CD4-positive, alpha-beta T cell (primary cell): ENCODE measurements around the gene POLR3GL. TPM values are rescaled to one million over a fixed set of nuclear protein-coding genes. Genes with fewer than 3 reads are reported as not detected.

Experiments used
- ATAC-seq: fragments of 200-7000 bp; cut with Tn5 transposase; one replicate; pipeline ENCODE4 v1.10.0; 2022; ENCODE audit warnings: mild to moderate bottlenecking; ENCODE audit not compliant: poor library complexity
- CTCF ChIA-PET: fragments of 350-600 bp; sonication (Branson Sonifier 250); formaldehyde crosslinking; loops from one replicate; lab custom pipeline; 2021; ENCODE audit warnings: antibody characterized with exemption, inconsistent platforms; lab: Charles Lee
- POLR2A ChIA-PET: fragments of 350-600 bp; sonication (Branson Sonifier 250); formaldehyde crosslinking; loops from one replicate; lab custom pipeline; 2021; ENCODE audit warnings: antibody characterized with exemption, inconsistent platforms; lab: Charles Lee
- DNase-seq, 14 experiments: peaks; one replicate each; pipeline ENCODE4 v3.0.0-alpha.2; 2013 to 2020; ENCODE audit warnings: mixed read lengths in 2 of 14
- H3K27ac ChIP-seq, 2 donors: one replicate each; pipeline versions ENCODE4 v1.5.1 to v1.7.0; 2013; ENCODE audit warnings: low read length in 2 of 2, low read depth in 1 of 2, mild to moderate bottlenecking in 1 of 2
- H3K27me3 ChIP-seq, 2 experiments: 1 replicate in 1 of 2; 2 replicates in 1 of 2; pipeline versions ENCODE4 v1.6.1 to v1.7.0; 2013; ENCODE audit warnings: low read length in 2 of 2, control low read depth in 1 of 2, mild to moderate bottlenecking in 1 of 2, moderate library complexity in 1 of 2; ENCODE audit not compliant: insufficient read depth in 2 of 2, control insufficient read depth in 1 of 2
- H3K36me3 ChIP-seq: one replicate; pipeline ENCODE4 v1.6.1; 2013; ENCODE audit warnings: low read length, control low read depth; ENCODE audit not compliant: insufficient read depth
- H3K4me1 ChIP-seq: one replicate; pipeline ENCODE4 v1.6.1; 2013; ENCODE audit warnings: low read length, control low read depth; ENCODE audit not compliant: insufficient read depth
- H3K4me3 ChIP-seq: one replicate; pipeline ENCODE4 v1.5.1; 2013; ENCODE audit warnings: mild to moderate bottlenecking, low read length, moderate library complexity
- H3K9me3 ChIP-seq, 2 experiments: 1 replicate in 1 of 2; 2 replicates in 1 of 2; pipeline versions ENCODE4 v1.6.1 to v1.7.0; 2013; ENCODE audit warnings: low read length in 2 of 2, mild to moderate bottlenecking in 2 of 2, control low read depth in 1 of 2, moderate library complexity in 1 of 2; ENCODE audit not compliant: control insufficient read depth in 1 of 2, insufficient read depth in 1 of 2
- H3K27ac Mint-ChIP-seq: one replicate; pipeline ENCODE4 v1.8.0; 2020; ENCODE audit warnings: mixed read lengths
- H3K27me3 Mint-ChIP-seq: one replicate; pipeline ENCODE4 v1.8.0; 2021; ENCODE audit warnings: mixed read lengths
- H3K36me3 Mint-ChIP-seq: one replicate; pipeline ENCODE4 v1.8.0; 2021; ENCODE audit warnings: low read depth, mixed read lengths
- H3K4me1 Mint-ChIP-seq: one replicate; pipeline ENCODE4 v1.8.0; 2021; ENCODE audit warnings: low read depth, mixed read lengths
- H3K4me3 Mint-ChIP-seq: one replicate; pipeline ENCODE4 v1.8.0; 2020; ENCODE audit warnings: mild to moderate bottlenecking, mixed read lengths
- H3K9me3 Mint-ChIP-seq: one replicate; pipeline ENCODE4 v1.8.0; 2020; ENCODE audit warnings: mixed read lengths
- intact Hi-C, 2 experiments: fragments of 100-400 bp; cut with DNase I in 1 of 2; cut with micrococcal nuclease in 1 of 2; formaldehyde crosslinking; loops; one replicate each; pipeline versions ENCODE4 v1.15.1 to v1.9.0; 2023 to 2025; cut with DNase I, micrococcal nuclease
- total RNA-seq, 174 experiments: library from RNA in 2 of 174; stranded (reverse) in 2 of 174; gene quantifications; one replicate each; pipeline ENCODE4 v1.2.3 and lab custom pipeline; 2021 to 2026
- TF ChIP-seq, protein P1 (sequence below): fragments of 200-600 bp; IDR thresholded peaks from one replicate; pipeline ENCODE4 v1.8.0; 2022; ENCODE audit warnings: antibody characterized with exemption, mild to moderate bottlenecking

The POLR3GL gene
- total RNA-seq, 2 experiments from 2014 or later: 17.2 to 17.8 TPM

DNA sequence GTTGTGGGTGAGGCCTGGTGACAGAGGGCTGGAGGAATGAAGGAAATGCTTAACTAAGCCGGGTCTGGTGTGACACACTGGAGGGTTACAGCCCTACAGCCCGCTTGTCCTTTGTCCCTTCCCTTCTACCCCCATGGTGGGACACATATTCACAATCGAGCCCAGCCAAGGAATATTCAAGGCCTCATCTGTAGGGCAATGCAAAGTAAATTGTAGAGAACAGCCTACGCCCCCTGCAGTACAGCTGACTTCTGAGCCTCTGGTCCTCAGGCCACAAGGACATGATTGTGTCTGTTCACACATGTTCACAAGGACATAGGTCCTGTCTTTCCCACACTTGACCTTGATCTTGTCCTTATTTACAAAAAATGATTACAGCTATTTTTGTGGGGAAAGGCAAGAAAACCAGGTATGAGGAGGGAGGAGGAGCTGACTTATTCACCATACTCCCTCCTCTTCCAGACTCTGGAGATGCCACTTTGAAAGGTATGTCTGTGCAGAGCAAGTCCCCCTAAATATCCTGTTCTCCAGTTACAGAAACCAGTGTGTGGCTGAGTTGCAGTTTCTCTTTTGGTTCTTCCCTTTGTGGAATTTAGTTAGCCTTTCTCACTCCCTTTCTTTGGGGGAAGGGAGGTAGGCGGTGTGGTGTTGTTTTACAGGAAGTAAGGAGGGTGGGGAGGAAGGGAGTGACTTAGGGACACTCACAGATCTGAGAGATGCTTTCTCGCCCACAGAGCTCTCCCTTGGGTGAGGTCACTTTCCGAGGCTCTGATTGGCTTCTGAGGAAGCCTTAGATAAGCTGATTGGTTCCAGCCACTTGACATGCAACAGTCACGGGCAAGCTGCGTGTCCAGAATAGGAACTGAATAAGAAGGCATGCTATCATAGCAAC, 14.6 kb downstream of the POLR3GL start:
- peak overlapping the region; percentile 45 for H3K4me3 ChIP-seq

DNA sequence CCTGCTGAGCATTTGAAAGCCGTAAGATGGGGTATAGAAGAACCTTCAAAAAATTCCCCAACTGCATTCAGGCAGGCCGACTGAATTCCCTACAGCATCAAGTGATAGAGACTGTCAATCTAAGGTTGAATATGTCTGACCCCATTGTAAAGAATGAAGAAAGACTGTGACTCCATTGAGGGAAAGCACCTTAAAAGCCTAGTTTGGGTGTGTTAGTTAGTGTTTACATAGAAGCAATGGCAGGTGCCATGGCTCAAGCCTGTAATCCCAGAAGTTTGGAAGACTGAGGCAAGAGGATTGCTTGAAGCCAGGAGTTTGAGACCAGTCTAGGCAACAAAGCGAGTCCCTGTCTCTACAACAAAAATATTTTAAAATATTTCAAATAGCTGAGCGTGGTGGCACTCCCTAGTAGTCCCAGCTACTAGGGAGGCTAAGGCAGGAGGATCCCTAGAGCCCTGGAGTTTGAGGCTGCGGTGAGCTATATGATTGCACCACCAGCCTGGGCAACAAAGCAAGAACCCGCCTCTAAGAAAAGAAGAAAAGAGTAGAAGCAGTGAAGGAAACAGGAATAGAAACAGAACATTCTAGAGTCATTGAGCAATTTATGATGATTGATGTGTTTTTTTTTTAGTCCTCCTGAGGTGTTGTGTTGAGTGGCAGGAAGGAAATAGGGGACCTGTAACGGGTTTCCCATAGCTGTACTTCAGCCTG, 15.4 kb downstream of the POLR3GL start:
- Histone ChIP-seq H3K9me3 (no peaks in the 10 kb centered on the region), H3K4me3 (peak overlapping the region; percentile 45), H3K36me3 (peaks cover 10% of the 10 kb centered on the region), H3K4me1 (peaks cover 77% of the 10 kb centered on the region), H3K27ac (peak overlapping the region; percentile 93 to 94), H3K27me3 (no peaks in the 10 kb centered on the region)
- ChIA-PET POLR2A (interaction anchor here (0.9 to 6.6 kb wide), 21 partner anchors 13 to 156 kb away, joined by 3 to 625 read pairs (median 7); partner anchors contain the start of genes ANKRD34A, LIX1L, NUDT17 and PEX11B), CTCF (interaction anchor here (0.8 to 9.4 kb wide), 12 partner anchors 9 to 135 kb away, joined by 3 to 151 read pairs (median 8); partner anchors contain the start of genes ANKRD34A, LIX1L, NUDT17 and PIAS3)
- ATAC-seq (peak; percentile 45), DNase-seq (peak in 5 of 14 experiments; percentile 16 to 84 (median 75))
- H3K36me3 Mint-ChIP-seq: peaks cover 6% of the 10 kb centered on the region
- TF ChIP-seq, protein P1, sequence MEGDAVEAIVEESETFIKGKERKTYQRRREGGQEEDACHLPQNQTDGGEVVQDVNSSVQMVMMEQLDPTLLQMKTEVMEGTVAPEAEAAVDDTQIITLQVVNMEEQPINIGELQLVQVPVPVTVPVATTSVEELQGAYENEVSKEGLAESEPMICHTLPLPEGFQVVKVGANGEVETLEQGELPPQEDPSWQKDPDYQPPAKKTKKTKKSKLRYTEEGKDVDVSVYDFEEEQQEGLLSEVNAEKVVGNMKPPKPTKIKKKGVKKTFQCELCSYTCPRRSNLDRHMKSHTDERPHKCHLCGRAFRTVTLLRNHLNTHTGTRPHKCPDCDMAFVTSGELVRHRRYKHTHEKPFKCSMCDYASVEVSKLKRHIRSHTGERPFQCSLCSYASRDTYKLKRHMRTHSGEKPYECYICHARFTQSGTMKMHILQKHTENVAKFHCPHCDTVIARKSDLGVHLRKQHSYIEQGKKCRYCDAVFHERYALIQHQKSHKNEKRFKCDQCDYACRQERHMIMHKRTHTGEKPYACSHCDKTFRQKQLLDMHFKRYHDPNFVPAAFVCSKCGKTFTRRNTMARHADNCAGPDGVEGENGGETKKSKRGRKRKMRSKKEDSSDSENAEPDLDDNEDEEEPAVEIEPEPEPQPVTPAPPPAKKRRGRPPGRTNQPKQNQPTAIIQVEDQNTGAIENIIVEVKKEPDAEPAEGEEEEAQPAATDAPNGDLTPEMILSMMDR: no peak
- no peaks in the 10 kb centered on the region for H3K4me1 Mint-ChIP-seq
- no peaks in the 10 kb centered on the region for H3K27me3 Mint-ChIP-seq
- H3K4me3 Mint-ChIP-seq: no peak overlapping the region
- H3K27ac Mint-ChIP-seq: no peak overlapping the region
- intact Hi-C loops: loop anchor here (1.0 to 2.0 kb wide), 3 partner anchors 8 to 19 kb away; no protein-coding TSS in a partner anchor
- H3K9me3 Mint-ChIP-seq: no peaks in the 10 kb centered on the region

More for the DNA sequence above, 14.6 kb downstream of the POLR3GL start:
- DNase-seq: peak in 13 of 14 experiments; percentile 45 to 97 (median 66)
- TF ChIP-seq, protein P1: peak; percentile 28
- Mint-ChIP-seq H3K9me3 (no peaks in the 10 kb centered on the region), H3K27ac (no peak overlapping the region), H3K36me3 (peaks cover 11% of the 10 kb centered on the region), H3K4me1 (peaks cover 6% of the 10 kb centered on the region), H3K4me3 (no peak overlapping the region), H3K27me3 (no peaks in the 10 kb centered on the region)
- intact Hi-C loops: loop anchor here in 1 of 2 experiments (1.0 kb wide), 1 partner anchor 20 kb away; no protein-coding TSS in a partner anchor
- Histone ChIP-seq H3K36me3 (peaks cover 11% of the 10 kb centered on the region), H3K9me3 (no peaks in the 10 kb centered on the region), H3K27ac (peak overlapping the region; percentile 93 to 94), H3K27me3 (no peaks in the 10 kb centered on the region), H3K4me1 (peaks cover 69% of the 10 kb centered on the region)
- peak; percentile 69 for ATAC-seq
- ChIA-PET CTCF (interaction anchor here (0.8 to 9.4 kb wide), 13 partner anchors 9 to 133 kb away, joined by 3 to 151 read pairs (median 7); partner anchors contain the start of genes ANKRD34A, LIX1L, NUDT17 and PIAS3), POLR2A (interaction anchor here (0.8 to 6.6 kb wide), 19 partner anchors 14 to 155 kb away, joined by 3 to 625 read pairs (median 7); partner anchors contain the start of genes ANKRD34A, LIX1L, PEX11B and PIAS3)
